HUES64 (cell line): ENCODE measurements around the gene NLRP12.
"Not testable (repeated sequence)": the region's sequence is repeated elsewhere in the genome, so short reads cannot be mapped to it uniquely, and the experiment has no call there.

Experiments
- H3K27ac ChIP-seq: 2 replicates; pipeline ENCODE4 v1.7.0; 2013; ENCODE audit warnings: low read depth, low read length, inconsistent platforms
- H3K27me3 ChIP-seq: 2 replicates; pipeline ENCODE4 v1.6.1; 2013; ENCODE audit warnings: mild to moderate bottlenecking, low read length; ENCODE audit not compliant: insufficient read depth
- H3K36me3 ChIP-seq: 2 replicates; pipeline ENCODE4 v1.6.1; 2013; ENCODE audit warnings: mild to moderate bottlenecking, low read length; ENCODE audit not compliant: insufficient read depth
- H3K4me1 ChIP-seq: 2 replicates; pipeline ENCODE4 v1.6.1; 2013; ENCODE audit warnings: mild to moderate bottlenecking, low read length, moderate library complexity; ENCODE audit not compliant: insufficient read depth
- H3K4me3 ChIP-seq: 2 replicates; pipeline ENCODE4 v1.5.1; 2013; ENCODE audit warnings: mild to moderate bottlenecking, low read length, moderate library complexity
- H3K9ac ChIP-seq: 2 replicates; pipeline ENCODE4 v1.6.1; 2013; ENCODE audit warnings: mild to moderate bottlenecking, low read depth, low read length
- H3K9me3 ChIP-seq: 2 replicates; pipeline ENCODE4 v1.6.1; 2013; ENCODE audit warnings: low read depth, low read length; ENCODE audit not compliant: insufficient read depth
- WGBS: fragments of 150-250, 120-280 bp; methylation state at CpG from one replicate; pipeline ENCODE4 v1.1.7; 2013; ENCODE audit warnings: missing lambda C conversion rate; 5-methylcytosine and 5-hydroxymethylcytosine counted together

Gene NLRP12

GRCh38 chr19:53865918-53866864, 42.1 kb upstream of the NLRP12 start:
- WGBS: 2% methylated on average over 50 of the region's 50 CpGs
- Histone ChIP-seq H3K4me1 (peaks cover 10% of the 10 kb centered on the region), H3K4me3 (peak overlapping the region; percentile 58), H3K9me3 (no peaks in the 10 kb centered on the region), H3K27me3 (no peaks in the 10 kb centered on the region), H3K36me3 (peaks cover 6% of the 10 kb centered on the region), H3K9ac (peak overlapping the region; percentile 95), H3K27ac (peak overlapping the region; percentile 99)

- WGBS: 55% methylated on average over 9 of the region's 9 CpGs
- Histone ChIP-seq H3K27ac (peak overlapping the region; percentile 99), H3K9me3 (no peaks in the 10 kb centered on the region), H3K4me1 (peaks cover 8% of the 10 kb centered on the region), H3K27me3 (no peaks in the 10 kb centered on the region), H3K36me3 (peaks cover under 1% of the 10 kb centered on the region; the same call in 1 of the 2 replicates), H3K9ac (peak overlapping the region; percentile 95), H3K4me3 (peak overlapping the region; percentile 58)
These were observed 41.4 kb upstream of the NLRP12 start for GRCh38 chr19:53865523-53865917.

- peaks cover 7% of the 10 kb centered on the region; the same call in 1 of the 2 replicates for H3K4me1 ChIP-seq
- H3K4me3 ChIP-seq: no peak overlapping the region
- no peaks in the 10 kb centered on the region for H3K27me3 ChIP-seq
- no peaks in the 10 kb centered on the region for H3K9me3 ChIP-seq
- H3K36me3 ChIP-seq: no peaks in the 10 kb centered on the region
- no peak overlapping the region for H3K9ac ChIP-seq
- WGBS: 88% methylated on average over 6 of the region's 6 CpGs
- H3K27ac ChIP-seq: no peak overlapping the region
These were observed 40.3 kb upstream of the NLRP12 start for GRCh38 chr19:53864308-53864836.

- H3K36me3 ChIP-seq: no peaks in the 10 kb centered on the region
- no peak overlapping the region for H3K27ac ChIP-seq
- H3K4me1 ChIP-seq: no peaks in the 10 kb centered on the region
- no peak overlapping the region for H3K4me3 ChIP-seq
- WGBS: 93% methylated on average over 2 of the region's 2 CpGs
- no peaks in the 10 kb centered on the region for H3K27me3 ChIP-seq
- H3K9me3 ChIP-seq: no peaks in the 10 kb centered on the region
- H3K9ac ChIP-seq: no peak overlapping the region
These were observed 29.6 kb upstream of the NLRP12 start for GRCh38 chr19:53853707-53854106.

GRCh38 chr19:53849237-53849676, 25.1 kb upstream of the NLRP12 start:
- no peak overlapping the region for H3K4me3 ChIP-seq
- H3K4me1 ChIP-seq: no peaks in the 10 kb centered on the region
- H3K27ac ChIP-seq: no peak overlapping the region
- H3K9ac ChIP-seq: no peak overlapping the region
- no peaks in the 10 kb centered on the region for H3K36me3 ChIP-seq
- H3K27me3 ChIP-seq: no peaks in the 10 kb centered on the region
- 95% methylated on average over 11 of the region's 11 CpGs for WGBS
- H3K9me3 ChIP-seq: no peaks in the 10 kb centered on the region

- no peaks in the 10 kb centered on the region for H3K4me1 ChIP-seq
- H3K9me3 ChIP-seq: no peaks in the 10 kb centered on the region
- H3K27me3 ChIP-seq: no peaks in the 10 kb centered on the region
- no peak overlapping the region for H3K4me3 ChIP-seq
- 84% methylated on average over 8 of the region's 8 CpGs for WGBS
- H3K9ac ChIP-seq: no peak overlapping the region
- H3K27ac ChIP-seq: no peak overlapping the region
- H3K36me3 ChIP-seq: no peaks in the 10 kb centered on the region
These were observed 23.4 kb upstream of the NLRP12 start for GRCh38 chr19:53847555-53847954.

GRCh38 chr19:53844849-53845246, 20.7 kb upstream of the NLRP12 start:
- no peaks in the 10 kb centered on the region for H3K9me3 ChIP-seq
- H3K4me3 ChIP-seq: no peak overlapping the region
- H3K36me3 ChIP-seq: no peaks in the 10 kb centered on the region
- H3K27me3 ChIP-seq: no peaks in the 10 kb centered on the region
- H3K9ac ChIP-seq: no peak overlapping the region
- no peaks in the 10 kb centered on the region; the same call in 1 of the 2 replicates for H3K4me1 ChIP-seq
- H3K27ac ChIP-seq: no peak overlapping the region
- WGBS: 97% methylated on average over 9 of the region's 9 CpGs

GRCh38 chr19:53840914-53841313, 16.8 kb upstream of the NLRP12 start:
- 0 out of 2 replicates have a peak overlapping the region, but pooled peaks have one; percentile 18 for H3K27ac ChIP-seq
- peaks cover 11% of the 10 kb centered on the region for H3K4me1 ChIP-seq
- H3K4me3 ChIP-seq, H3K9me3 ChIP-seq, H3K9ac ChIP-seq, H3K36me3 ChIP-seq, H3K27me3 ChIP-seq: not testable (repeated sequence)
- WGBS: 88% methylated on average over 2 of the region's 4 CpGs

GRCh38 chr19:53840241-53840640, 16.1 kb upstream of the NLRP12 start:
- not testable (repeated sequence) for H3K27me3 ChIP-seq, H3K9me3 ChIP-seq, H3K36me3 ChIP-seq, H3K4me3 ChIP-seq, H3K27ac ChIP-seq, H3K9ac ChIP-seq
- H3K4me1 ChIP-seq: peaks cover 11% of the 10 kb centered on the region
- 95% methylated on average over 11 of the region's 12 CpGs for WGBS

- not testable (repeated sequence) for H3K4me3 ChIP-seq, H3K27me3 ChIP-seq, H3K9me3 ChIP-seq, H3K36me3 ChIP-seq
- Histone ChIP-seq H3K27ac (peak overlapping the region; percentile 89), H3K4me1 (peaks cover 11% of the 10 kb centered on the region), H3K9ac (peak overlapping the region; percentile 22; the same call in 1 of the 2 replicates)
- 59% methylated on average over 4 of the region's 5 CpGs for WGBS
These were observed 14.3 kb upstream of the NLRP12 start for GRCh38 chr19:53838446-53838845.

- WGBS: under 1% methylated on average over 13 of the region's 13 CpGs
- peak overlapping the region; percentile 83 for H3K9ac ChIP-seq
- H3K4me3 ChIP-seq: peak overlapping the region; percentile 69
- not testable (repeated sequence) for H3K36me3 ChIP-seq, H3K27me3 ChIP-seq, H3K9me3 ChIP-seq
- peak overlapping the region; percentile 84; the same call in 1 of the 2 replicates for H3K27ac ChIP-seq
- peaks cover 15% of the 10 kb centered on the region for H3K4me1 ChIP-seq
These were observed 8.7 kb upstream of the NLRP12 start for GRCh38 chr19:53832861-53833260.
